Endothelial cell of umbilical vein (primary cell): ENCODE measurements around the gene OXSR1. TPM values are rescaled to one million over a fixed set of nuclear protein-coding genes. Genes with fewer than 3 reads are reported as not detected.

Experiments
- BruUV-seq: library from RNA; stranded (reverse); fragments of 400-500 nt; replicated peaks from 2 replicates; lab custom pipeline; 2021; lab: Mats Ljungman, UMichigan
- CTCF ChIA-PET: fragments of 300-600, 350-600 bp; sonication (Branson Sonifier 250); formaldehyde crosslinking; loops from one replicate; lab custom pipeline; 2021; ENCODE audit warnings: antibody characterized with exemption, inconsistent platforms; lab: Charles Lee
- POLR2A ChIA-PET: fragments of 300-600, 350-600 bp; sonication (Branson Sonifier 250); formaldehyde crosslinking; loops from one replicate; lab custom pipeline; 2021; ENCODE audit warnings: antibody characterized with exemption, inconsistent platforms; lab: Charles Lee
- DNase-seq: peaks from one replicate; pipeline ENCODE4 v3.0.0-alpha.2; 2011; ENCODE audit warnings: low read depth, low spot score
- FAIRE-seq: peaks from 2 replicates; lab custom pipeline; 2011; peaks lifted over from hg19 to GRCh38; lab: Jason Lieb, UNC
- H2AFZ ChIP-seq: 2 replicates; pipeline ENCODE4 v1.6.0; 2012; ENCODE audit warnings: low read depth, low read length, control low read depth, inconsistent platforms
- H3K27ac ChIP-seq: 2 replicates; pipeline ENCODE4 v1.5.1; 2011; ENCODE audit warnings: low read depth, mild to moderate bottlenecking, control low read depth, low read length, moderate library complexity; ENCODE audit not compliant: insufficient read depth
- H3K27me3 ChIP-seq, 2 experiments: 2 replicates each; pipeline versions ENCODE4 v1.6.0 to v1.6.1; 2011; ENCODE audit warnings: low read length in 2 of 2, mixed read lengths in 1 of 2; ENCODE audit not compliant: control insufficient read depth in 2 of 2, insufficient read depth in 2 of 2
- H3K36me3 ChIP-seq, 2 experiments: 2 replicates in 1 of 2; 3 replicates in 1 of 2; pipeline ENCODE4 v1.5.1; 2011; ENCODE audit warnings: low read length in 2 of 2, mild to moderate bottlenecking in 1 of 2, moderate library complexity in 1 of 2; ENCODE audit not compliant: control insufficient read depth in 2 of 2, insufficient read depth in 2 of 2; ENCODE audit errors: extremely low read depth in 1 of 2
- H3K4me1 ChIP-seq: 3 replicates; pipeline ENCODE4 v1.5.1; 2011; ENCODE audit warnings: mild to moderate bottlenecking, low read length; ENCODE audit not compliant: control insufficient read depth, insufficient read depth; ENCODE audit errors: extremely low read depth
- H3K4me2 ChIP-seq: 2 replicates; pipeline ENCODE4 v1.6.1; 2011; ENCODE audit warnings: low read length, control low read depth, mixed read lengths; ENCODE audit not compliant: insufficient read depth
- H3K4me3 ChIP-seq, 3 experiments: fragments of 200-600 bp in 1 of 3; sonication (generic), shearing (Covaris generic) in 1 of 3; replicated peaks in 1 of 3; 2 replicates each; pipeline ENCODE4 v1.5.1; 2011 to 2016; ENCODE audit warnings: control low read depth in 3 of 3, low read length in 3 of 3, mild to moderate bottlenecking in 2 of 3, inconsistent platforms in 1 of 3, low read depth in 1 of 3, moderate library complexity in 1 of 3; ENCODE audit not compliant: insufficient read depth in 1 of 3
- H3K79me2 ChIP-seq: 2 replicates; pipeline ENCODE4 v1.6.0; 2012; ENCODE audit warnings: low read length, inconsistent platforms; ENCODE audit not compliant: control insufficient read depth, insufficient read depth
- H3K9ac ChIP-seq: replicated peaks from 2 replicates; pipeline ENCODE3; 2011; ENCODE audit warnings: low read length, control low read depth; ENCODE audit not compliant: insufficient read depth; ENCODE audit errors: extremely low read depth
- H3K9me1 ChIP-seq: replicated peaks from 3 replicates; pipeline ENCODE4 v1.6.0; 2011; ENCODE audit warnings: mild to moderate bottlenecking, low read length; ENCODE audit not compliant: control insufficient read depth, insufficient read depth; ENCODE audit errors: extremely low read depth
- H3K9me3 ChIP-seq: replicated peaks from 2 replicates; pipeline ENCODE4 v1.5.1; 2012; ENCODE audit warnings: low read length, inconsistent platforms; ENCODE audit not compliant: control insufficient read depth, insufficient read depth
- H4K20me1 ChIP-seq: replicated peaks from 2 replicates; pipeline ENCODE3; 2011; ENCODE audit warnings: mild to moderate bottlenecking, low read length; ENCODE audit not compliant: control insufficient read depth, insufficient read depth; ENCODE audit errors: extremely low read depth
- CTCF ChIP-seq, 2 donors: IDR thresholded peaks; 1 replicate in 1 of 2; 2 replicates in 1 of 2; pipeline ENCODE4 v1.5.1; 2011; ENCODE audit warnings: low read length in 2 of 2, mild to moderate bottlenecking in 2 of 2, moderate library complexity in 2 of 2, control low read depth in 1 of 2, inconsistent platforms in 1 of 2, low read depth in 1 of 2; ENCODE audit not compliant: insufficient read depth in 1 of 2; ENCODE audit errors: extremely low read depth in 1 of 2
- EZH2 ChIP-seq: IDR thresholded peaks from 2 replicates; pipeline ENCODE4 v1.6.1; 2012; ENCODE audit warnings: borderline replicate concordance, low read depth, mild to moderate bottlenecking, moderate library complexity, low read length, inconsistent platforms; ENCODE audit not compliant: severe bottlenecking
- FOS ChIP-seq: IDR thresholded peaks from 2 replicates; pipeline ENCODE4 v1.6.1; 2011; ENCODE audit warnings: mild to moderate bottlenecking, low read length, moderate library complexity, borderline replicate concordance; ENCODE audit not compliant: insufficient read depth
- GATA2 ChIP-seq: IDR thresholded peaks from 2 replicates; pipeline ENCODE4 v1.7.0; 2011; ENCODE audit warnings: low read depth, mild to moderate bottlenecking, moderate library complexity, mixed read lengths, low read length; ENCODE audit not compliant: insufficient read length, insufficient read depth
- JUN ChIP-seq: IDR thresholded peaks from 2 replicates; pipeline ENCODE4 v1.6.1; 2011; ENCODE audit warnings: borderline replicate concordance, low read depth; ENCODE audit not compliant: insufficient read length, insufficient read depth
- MAX ChIP-seq: IDR thresholded peaks from 2 replicates; pipeline ENCODE4 v1.6.1; 2011; ENCODE audit not compliant: insufficient read depth, insufficient read length
- MYC ChIP-seq: IDR thresholded peaks from one replicate; pipeline ENCODE4 v1.6.1; 2011; ENCODE audit warnings: mild to moderate bottlenecking, low read depth, low read length
- POLR2A ChIP-seq: IDR thresholded peaks from 2 replicates; pipeline ENCODE4 v1.6.1; 2012; ENCODE audit warnings: low read depth, mild to moderate bottlenecking, control low read depth, low read length
- POLR2AphosphoS5 ChIP-seq: IDR thresholded peaks from 2 replicates; pipeline ENCODE4 v1.6.1; 2012; ENCODE audit warnings: low read depth, mild to moderate bottlenecking, control low read depth, low read length, moderate library complexity; ENCODE audit not compliant: insufficient read depth
- dilution Hi-C: fragments of 300-500 bp; cut with MboI; formaldehyde crosslinking; loops from one replicate; pipeline ENCODE4 v1.15.0; 2019; ENCODE audit warnings: low sequenced_read_pairs; ENCODE audit not compliant: extremely low pct_ligation_motif_present
- intact Hi-C: fragments of 100-400 bp; cut with micrococcal nuclease; formaldehyde crosslinking; loops from one replicate; pipeline ENCODE4 v1.10.0; 2022
- polyA plus RNA-seq, 4 experiments: library from polyadenylated mRNA; depleted of rRNA in 3 of 4; stranded (reverse) in 3 of 4; unstranded in 1 of 4; fragments of >200 nt; gene quantifications; 2 replicates each; pipeline versions ENCODE4 v1.2.1 to v1.2.3, GENCODE V29; 2011 to 2012; ENCODE audit warnings: missing spikeins in 1 of 4
- total RNA-seq: library from RNA; stranded (reverse); gene quantifications from 2 replicates; pipeline ENCODE4 v1.2.3, GENCODE V29; 2021

OXSR1 gene
- total and polyA plus RNA-seq, 2 donors (not counting 3 experiments of a cell fraction or from before 2014, with no cell fraction given) = 15.1 to 32.9 TPM

- H2AFZ ChIP-seq = no peak overlapping the region
- no peaks in the 10 kb centered on the region for H3K9me1 ChIP-seq
- no peaks in the 10 kb centered on the region for H4K20me1 ChIP-seq
- no peaks in the 10 kb centered on the region for H3K36me3 ChIP-seq
- TF ChIP-seq GATA2 = no peak
- no peak for TF ChIP-seq CTCF (IDR thresholded peaks at IDR 0.05; ENCODE audit: extremely low read depth in 1 of 2, insufficient read depth in 1 of 2, low read depth in 1 of 2, low read length in 2 of 2)
- no peak for TF ChIP-seq POLR2A
- TF ChIP-seq EZH2 = no peak
- TF ChIP-seq MYC = no peak
- TF ChIP-seq MAX = no peak
- no peak for TF ChIP-seq FOS
- no peak for TF ChIP-seq POLR2AphosphoS5
- TF ChIP-seq JUN = no peak
- DNase-seq = no peak
- FAIRE-seq = no peak
- CTCF ChIA-PET = interaction anchor here (0.5 to 1.7 kb wide), 2 partner anchors 82 to 106 kb away, joined by 3 to 4 read pairs; partner anchors contain the start of gene XYLB
- POLR2A ChIA-PET = no interaction called here
- dilution Hi-C loops = no loop called here
- no peaks in the 10 kb centered on the region for H3K79me2 ChIP-seq
- no peaks in the 10 kb centered on the region for H3K9me3 ChIP-seq
- no peak overlapping the region for H3K9ac ChIP-seq
- H3K4me3 ChIP-seq = no peak overlapping the region
- H3K27ac ChIP-seq = no peak overlapping the region
- intact Hi-C loops = no loop called here
- no peak overlapping the region for H3K4me2 ChIP-seq
- no TSS peak for BruUV-seq
- H3K27me3 ChIP-seq = no peaks in the 10 kb centered on the region
- H3K4me1 ChIP-seq = no peaks in the 10 kb centered on the region
Observed at GRCh38 chr3:38264353-38264771, 99.0 kb downstream of the OXSR1 start.
